Measurements from ENCODE around the gene OBSCN. TPM values are rescaled to one million over a fixed set of nuclear protein-coding genes. Genes with fewer than 3 reads are reported as not detected.

Gene OBSCN
- total and polyA plus RNA-seq, 7 experiments from 2014 or later: 1.3 to 132 (median 76.4) TPM

- ChIA-PET CTCF (no interaction called here), POLR2A (no interaction called here)
- Mint-ChIP-seq H3K9me3 (peaks cover 0 to 18% (median 2%) of the 10 kb centered on the region in 11 donors), H3K27ac (peak overlapping the region in 1 of 9 donors; percentile 60), H3K27me3 (no peaks in the 10 kb centered on the region), H3K36me3 (peaks cover 24 to 61% (median 49%) of the 10 kb centered on the region in 5 donors), H3K4me3 (no peak overlapping the region), H3K4me1 (peaks cover 0 to 6% (median 0%) of the 10 kb centered on the region in 7 donors)
- DNase-seq: no peak
- Histone ChIP-seq H3K36me3 (ENCODE audit: control insufficient read depth in 2 of 3, insufficient read depth in 3 of 3, low read length in 3 of 3) (peaks cover 0 to 53% (median 7%) of the 10 kb centered on the region in 3 experiments), H3K4me3 (ENCODE audit: low read length) (no peak overlapping the region), H3K27me3 (ENCODE audit: control insufficient read depth in 2 of 2, insufficient read depth in 2 of 2, low read length in 2 of 2) (no peaks in the 10 kb centered on the region), H3K9me3 (ENCODE audit: control insufficient read depth in 2 of 3, low read length in 3 of 3) (no peaks in the 10 kb centered on the region), H3K27ac (ENCODE audit: low read depth, low read length) (no peak overlapping the region), H3K4me1 (ENCODE audit: control insufficient read depth in 2 of 2, insufficient read depth in 2 of 2, low read length in 2 of 2) (no peaks in the 10 kb centered on the region)
- intact Hi-C loops (cut with micrococcal nuclease): no loop called here
- ATAC-seq: no peak
These were observed 86.9 kb downstream of the OBSCN start for GRCh38 chr1:228294717-228295116.

- Mint-ChIP-seq H3K9me3 (peaks cover 0 to 20% (median 6%) of the 10 kb centered on the region in 11 donors), H3K4me3 (no peak overlapping the region), H3K27ac (no peak overlapping the region), H3K4me1 (peaks cover 0 to 6% (median 0%) of the 10 kb centered on the region in 7 donors), H3K27me3 (no peaks in the 10 kb centered on the region), H3K36me3 (peaks cover 26 to 65% (median 54%) of the 10 kb centered on the region in 5 donors)
- Histone ChIP-seq H3K27ac (ENCODE audit: low read depth, low read length) (no peak overlapping the region), H3K4me1 (ENCODE audit: control insufficient read depth in 2 of 2, insufficient read depth in 2 of 2, low read length in 2 of 2) (no peaks in the 10 kb centered on the region), H3K9me3 (ENCODE audit: control insufficient read depth in 2 of 3, low read length in 3 of 3) (no peaks in the 10 kb centered on the region), H3K4me3 (ENCODE audit: low read length) (no peak overlapping the region), H3K36me3 (ENCODE audit: control insufficient read depth in 2 of 3, insufficient read depth in 3 of 3, low read length in 3 of 3) (peaks cover 0 to 54% (median 7%) of the 10 kb centered on the region in 3 experiments), H3K27me3 (ENCODE audit: control insufficient read depth in 2 of 2, insufficient read depth in 2 of 2, low read length in 2 of 2) (no peaks in the 10 kb centered on the region)
- intact Hi-C loops (cut with micrococcal nuclease): no loop called here
- ATAC-seq (no peak), DNase-seq (no peak)
- ChIA-PET POLR2A (no interaction called here), CTCF (no interaction called here)
These were observed 87.4 kb downstream of the OBSCN start for GRCh38 chr1:228295201-228295600.

DNA sequence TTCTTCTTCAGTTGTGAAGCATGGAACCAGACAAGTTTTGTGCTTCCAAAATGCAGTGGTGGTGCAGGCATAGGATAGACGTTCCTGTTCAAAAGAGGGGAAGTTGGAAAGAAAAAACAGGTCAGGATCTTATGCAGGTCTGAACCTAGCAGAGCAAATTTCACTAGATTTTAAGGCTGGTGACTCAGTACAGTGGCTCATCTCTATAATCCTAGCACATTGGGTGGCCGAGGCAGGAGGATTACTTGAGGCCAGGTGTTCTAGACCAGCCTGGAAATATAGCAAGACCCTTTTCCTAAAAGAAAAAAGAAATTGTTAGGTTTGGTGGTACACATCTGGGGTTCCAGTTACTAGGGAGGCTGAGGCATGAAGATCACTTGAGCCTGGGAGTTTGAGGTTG is 88.1 kb downstream of the OBSCN start:
- peaks cover 0 to 6% (median 0%) of the 10 kb centered on the region in 7 donors for H3K4me1 Mint-ChIP-seq
- H3K27me3 ChIP-seq (ENCODE audit: control insufficient read depth in 2 of 2, insufficient read depth in 2 of 2, low read length in 2 of 2): no peaks in the 10 kb centered on the region
- H3K9me3 Mint-ChIP-seq: peaks cover 2 to 25% (median 12%) of the 10 kb centered on the region in 11 donors
- peaks cover 0 to 1% (median 0%) of the 10 kb centered on the region in 3 experiments for H3K9me3 ChIP-seq (ENCODE audit: control insufficient read depth in 2 of 3, low read length in 3 of 3)
- no peaks in the 10 kb centered on the region for H3K4me1 ChIP-seq (ENCODE audit: control insufficient read depth in 2 of 2, insufficient read depth in 2 of 2, low read length in 2 of 2)
- H3K4me3 Mint-ChIP-seq: no peak overlapping the region
- ChIA-PET CTCF (no interaction called here), POLR2A (no interaction called here)
- intact Hi-C loops (cut with micrococcal nuclease): no loop called here
- ATAC-seq (no peak), DNase-seq (no peak)
- no peak overlapping the region for H3K4me3 ChIP-seq (ENCODE audit: low read length)
- no peaks in the 10 kb centered on the region for H3K27me3 Mint-ChIP-seq
- peaks cover 33 to 70% (median 61%) of the 10 kb centered on the region in 5 donors for H3K36me3 Mint-ChIP-seq
- H3K27ac ChIP-seq (ENCODE audit: low read depth, low read length): no peak overlapping the region
- H3K36me3 ChIP-seq (ENCODE audit: control insufficient read depth in 2 of 3, insufficient read depth in 3 of 3, low read length in 3 of 3): peaks cover 0 to 53% (median 7%) of the 10 kb centered on the region in 3 experiments
- H3K27ac Mint-ChIP-seq: peak overlapping the region in 1 of 9 donors; percentile 35

GRCh38 chr1:228297242-228297641 is 89.4 kb downstream of the OBSCN start:
- H3K4me3 Mint-ChIP-seq: no peak overlapping the region
- Histone ChIP-seq H3K27ac (ENCODE audit: low read depth, low read length) (no peak overlapping the region), H3K36me3 (ENCODE audit: control insufficient read depth in 2 of 3, insufficient read depth in 3 of 3, low read length in 3 of 3) (peaks cover 0 to 54% (median 7%) of the 10 kb centered on the region in 3 experiments), H3K27me3 (ENCODE audit: control insufficient read depth in 2 of 2, insufficient read depth in 2 of 2, low read length in 2 of 2) (no peaks in the 10 kb centered on the region), H3K4me1 (ENCODE audit: control insufficient read depth in 2 of 2, insufficient read depth in 2 of 2, low read length in 2 of 2) (no peaks in the 10 kb centered on the region), H3K4me3 (ENCODE audit: low read length) (no peak overlapping the region), H3K9me3 (ENCODE audit: control insufficient read depth in 2 of 3, low read length in 3 of 3) (peaks cover 0 to 14% (median 0%) of the 10 kb centered on the region in 3 experiments)
- H3K4me1 Mint-ChIP-seq: peaks cover 0 to 5% (median 0%) of the 10 kb centered on the region in 7 donors
- H3K36me3 Mint-ChIP-seq: peaks cover 40 to 82% (median 74%) of the 10 kb centered on the region in 5 donors
- H3K27ac Mint-ChIP-seq: no peak overlapping the region
- ATAC-seq: no peak
- ChIA-PET CTCF (no interaction called here), POLR2A (no interaction called here)
- H3K9me3 Mint-ChIP-seq: peaks cover 3 to 37% (median 23%) of the 10 kb centered on the region in 11 donors
- intact Hi-C loops (cut with micrococcal nuclease): no loop called here
- DNase-seq: no peak
- H3K27me3 Mint-ChIP-seq: no peaks in the 10 kb centered on the region

DNA sequence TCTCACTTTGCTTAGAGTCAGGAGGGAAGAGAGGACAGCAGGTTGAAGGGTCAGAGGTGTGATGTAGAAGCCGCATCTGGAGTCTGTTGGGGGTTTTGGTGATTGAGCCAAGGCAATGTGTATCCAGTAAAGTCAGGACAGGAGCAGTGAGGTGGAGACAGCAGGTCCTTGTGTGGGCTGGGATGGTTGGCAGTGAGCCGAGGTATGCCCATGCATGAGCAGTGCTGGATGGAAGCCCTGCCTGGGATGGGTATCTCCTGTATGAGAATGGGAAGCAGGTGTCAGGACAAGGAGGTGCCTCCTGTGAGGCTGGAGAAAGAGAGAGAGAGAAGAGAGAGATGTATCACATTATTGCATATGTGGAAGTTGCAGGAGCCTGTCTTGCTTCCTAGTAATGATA is 90.0 kb downstream of the OBSCN start:
- POLR2A ChIA-PET: no interaction called here

GRCh38 chr1:228298471-228298870 is 90.6 kb downstream of the OBSCN start:
- no peak overlapping the region for H3K27ac Mint-ChIP-seq
- peaks cover 10 to 45% (median 28%) of the 10 kb centered on the region in 11 donors for H3K9me3 Mint-ChIP-seq
- POLR2A ChIA-PET: no interaction called here
- no peaks in the 10 kb centered on the region for H3K27me3 Mint-ChIP-seq
- peaks cover 50 to 90% (median 86%) of the 10 kb centered on the region in 5 donors for H3K36me3 Mint-ChIP-seq
- Histone ChIP-seq H3K9me3 (ENCODE audit: control insufficient read depth in 2 of 3, low read length in 3 of 3) (peaks cover 0 to 26% (median 0%) of the 10 kb centered on the region in 3 experiments), H3K27me3 (ENCODE audit: control insufficient read depth in 2 of 2, insufficient read depth in 2 of 2, low read length in 2 of 2) (no peaks in the 10 kb centered on the region), H3K4me3 (ENCODE audit: low read length) (no peak overlapping the region), H3K27ac (ENCODE audit: low read depth, low read length) (no peak overlapping the region), H3K36me3 (ENCODE audit: control insufficient read depth in 2 of 3, insufficient read depth in 3 of 3, low read length in 3 of 3) (peaks cover 0 to 60% (median 7%) of the 10 kb centered on the region in 3 experiments), H3K4me1 (ENCODE audit: control insufficient read depth in 2 of 2, insufficient read depth in 2 of 2, low read length in 2 of 2) (no peaks in the 10 kb centered on the region)
- DNase-seq (no peak), ATAC-seq (no peak)
- no peak overlapping the region for H3K4me3 Mint-ChIP-seq
- H3K4me1 Mint-ChIP-seq: peaks cover 0 to 4% (median 0%) of the 10 kb centered on the region in 7 donors
- CTCF ChIA-PET: no interaction called here
- intact Hi-C loops (cut with micrococcal nuclease): no loop called here

More for the DNA sequence above, 90.0 kb downstream of the OBSCN start:
- Histone ChIP-seq H3K36me3 (ENCODE audit: control insufficient read depth in 2 of 3, insufficient read depth in 3 of 3, low read length in 3 of 3) (peaks cover 0 to 59% (median 7%) of the 10 kb centered on the region in 3 experiments), H3K27ac (ENCODE audit: low read depth, low read length) (no peak overlapping the region), H3K4me3 (ENCODE audit: low read length) (no peak overlapping the region), H3K9me3 (ENCODE audit: control insufficient read depth in 2 of 3, low read length in 3 of 3) (peaks cover 0 to 19% (median 0%) of the 10 kb centered on the region in 3 experiments), H3K4me1 (ENCODE audit: control insufficient read depth in 2 of 2, insufficient read depth in 2 of 2, low read length in 2 of 2) (no peaks in the 10 kb centered on the region), H3K27me3 (ENCODE audit: control insufficient read depth in 2 of 2, insufficient read depth in 2 of 2, low read length in 2 of 2) (no peaks in the 10 kb centered on the region)
- Mint-ChIP-seq H3K27me3 (no peaks in the 10 kb centered on the region), H3K4me3 (no peak overlapping the region), H3K4me1 (peaks cover 0 to 4% (median 0%) of the 10 kb centered on the region in 7 donors), H3K9me3 (peaks cover 9 to 42% (median 28%) of the 10 kb centered on the region in 11 donors), H3K27ac (peak overlapping the region in 1 of 9 donors; percentile 30), H3K36me3 (peaks cover 46 to 87% (median 79%) of the 10 kb centered on the region in 5 donors)
- ATAC-seq (no peak), DNase-seq (no peak)
- intact Hi-C loops (cut with micrococcal nuclease): no loop called here
- CTCF ChIA-PET: no interaction called here

- Histone ChIP-seq H3K27ac (ENCODE audit: low read depth, low read length) (no peak overlapping the region), H3K4me1 (ENCODE audit: control insufficient read depth in 2 of 2, insufficient read depth in 2 of 2, low read length in 2 of 2) (no peaks in the 10 kb centered on the region), H3K27me3 (ENCODE audit: control insufficient read depth in 2 of 2, insufficient read depth in 2 of 2, low read length in 2 of 2) (no peaks in the 10 kb centered on the region), H3K4me3 (ENCODE audit: low read length) (no peak overlapping the region), H3K9me3 (ENCODE audit: control insufficient read depth in 2 of 3, low read length in 3 of 3) (peaks cover 0 to 27% (median 0%) of the 10 kb centered on the region in 3 experiments), H3K36me3 (ENCODE audit: control insufficient read depth in 2 of 3, insufficient read depth in 3 of 3, low read length in 3 of 3) (peaks cover 0 to 56% (median 4%) of the 10 kb centered on the region in 3 experiments)
- DNase-seq (no peak), ATAC-seq (no peak)
- Mint-ChIP-seq H3K36me3 (peaks cover 52 to 90% (median 86%) of the 10 kb centered on the region in 5 donors), H3K27me3 (no peaks in the 10 kb centered on the region), H3K4me1 (peaks cover 0 to 6% (median 0%) of the 10 kb centered on the region in 7 donors), H3K27ac (peak overlapping the region in 1 of 9 donors; percentile 62), H3K9me3 (peaks cover 10 to 49% (median 28%) of the 10 kb centered on the region in 11 donors), H3K4me3 (no peak overlapping the region)
- ChIA-PET POLR2A (no interaction called here), CTCF (no interaction called here)
- intact Hi-C loops (cut with micrococcal nuclease): no loop called here
These were observed 91.4 kb downstream of the OBSCN start for GRCh38 chr1:228299211-228299610.

Data from naive thymus-derived CD4-positive, alpha-beta T cell (primary cell).